Retinal pigment epithelial cell (primary cell): ENCODE results near the gene MAN2C1.

Source experiments
- DNase-seq: peaks from one replicate; pipeline ENCODE4 v3.0.0-alpha.2; 2010; ENCODE audit warnings: low read depth
- H3K4me3 ChIP-seq: 2 replicates; pipeline ENCODE4 v1.5.1; 2011; ENCODE audit warnings: mild to moderate bottlenecking, low read length, control low read depth, moderate library complexity
- CTCF ChIP-seq: conservative IDR thresholded peaks from 2 replicates; pipeline ENCODE4 v1.5.1; 2011; ENCODE audit warnings: low read depth, low read length, control low read depth, inconsistent platforms

MAN2C1 gene

GRCh38 chr15:75360856-75361255 is 7.6 kb downstream of the MAN2C1 start:
- H3K4me3 ChIP-seq, result no peak overlapping the region
- DNase-seq, result no peak
- no peak for TF ChIP-seq CTCF

GRCh38 chr15:75360391-75360790 is 8.0 kb downstream of the MAN2C1 start:
- no peak for TF ChIP-seq CTCF
- DNase-seq, result no peak
- no peak overlapping the region for H3K4me3 ChIP-seq

GRCh38 chr15:75359537-75360250 is 8.7 kb downstream of the MAN2C1 start:
- no peak for TF ChIP-seq CTCF
- DNase-seq, result no peak
- no peak overlapping the region for H3K4me3 ChIP-seq

GRCh38 chr15:75358771-75359536 is 9.5 kb downstream of the MAN2C1 start:
- TF ChIP-seq CTCF, result no peak
- no peak for DNase-seq
- no peak overlapping the region for H3K4me3 ChIP-seq

- H3K4me3 ChIP-seq, result no peak overlapping the region
- TF ChIP-seq CTCF, result no peak
- no peak for DNase-seq
Observed at GRCh38 chr15:75357976-75358673, 10.3 kb downstream of the MAN2C1 start.

- DNase-seq, result no peak
- no peak for TF ChIP-seq CTCF
- no peak overlapping the region for H3K4me3 ChIP-seq
Observed at GRCh38 chr15:75356517-75356916, 11.9 kb downstream of the MAN2C1 start.
